Skeletal muscle satellite cell (primary cell): ENCODE data around the gene SREBF2.

Experiments used
- H3K27me3 ChIP-seq: 2 replicates; pipeline ENCODE4 v1.7.0; 2013; ENCODE audit warnings: low read length; ENCODE audit not compliant: control insufficient read depth, insufficient read depth
- H3K36me3 ChIP-seq: 2 replicates; pipeline ENCODE4 v1.7.0; 2013; ENCODE audit warnings: mild to moderate bottlenecking, control low read depth, low read length; ENCODE audit not compliant: insufficient read depth
- H3K4me1 ChIP-seq: 2 replicates; pipeline ENCODE4 v1.7.0; 2013; ENCODE audit warnings: low read length; ENCODE audit not compliant: control insufficient read depth, insufficient read depth
- H3K4me2 ChIP-seq: 2 replicates; pipeline ENCODE4 v1.7.0; 2013; ENCODE audit warnings: mild to moderate bottlenecking, low read length
- H3K4me3 ChIP-seq: 2 replicates; pipeline ENCODE4 v1.7.0; 2013; ENCODE audit warnings: low read length
- H3K9ac ChIP-seq: 2 replicates; pipeline ENCODE4 v1.7.0; 2013; ENCODE audit warnings: mild to moderate bottlenecking, low read depth, low read length, moderate library complexity
- H3K9me3 ChIP-seq: replicated peaks from 2 replicates; pipeline ENCODE4 v1.7.0; 2013; ENCODE audit warnings: mild to moderate bottlenecking, control low read depth, low read length

The SREBF2 gene

GRCh38 chr22:41914611-41915034 is 81.7 kb downstream of the SREBF2 start:
- no peaks in the 10 kb centered on the region for H3K9me3 ChIP-seq
- no peak overlapping the region for H3K9ac ChIP-seq
- peaks cover 69% of the 10 kb centered on the region for H3K27me3 ChIP-seq
- no peak overlapping the region for H3K4me3 ChIP-seq
- no peaks in the 10 kb centered on the region for H3K36me3 ChIP-seq
- peaks cover 25% of the 10 kb centered on the region for H3K4me1 ChIP-seq
- H3K4me2 ChIP-seq, result peak overlapping the region; percentile 58

- Histone ChIP-seq H3K27me3 (peaks cover 69% of the 10 kb centered on the region), H3K4me1 (peaks cover 25% of the 10 kb centered on the region), H3K4me3 (no peak within 1 kb of the TSS), H3K9me3 (no peaks in the 10 kb centered on the region), H3K9ac (no peak within 1 kb of the TSS), H3K4me2 (peak within 1 kb of the TSS; percentile 58), H3K36me3 (no peaks in the 10 kb centered on the region)
Measured at GRCh38 chr22:41915035-41915785, 82.3 kb downstream of the SREBF2 start, which contains the start of gene SHISA8. Gene SHISA8, minus strand, starts transcription at chr22:41915074. Its CDS starts 407 bp downstream, at chr22:41914667.

GRCh38 chr22:41915786-41916493 is 83.0 kb downstream of the SREBF2 start:
- Histone ChIP-seq H3K9me3 (no peaks in the 10 kb centered on the region), H3K27me3 (peaks cover 62% of the 10 kb centered on the region), H3K36me3 (no peaks in the 10 kb centered on the region), H3K9ac (no peak overlapping the region), H3K4me1 (peaks cover 18% of the 10 kb centered on the region), H3K4me3 (no peak overlapping the region), H3K4me2 (no peak overlapping the region)

- Histone ChIP-seq H3K36me3 (no peaks in the 10 kb centered on the region), H3K27me3 (peaks cover 53% of the 10 kb centered on the region), H3K4me3 (no peak overlapping the region), H3K4me1 (peaks cover 14% of the 10 kb centered on the region), H3K9me3 (no peaks in the 10 kb centered on the region), H3K4me2 (no peak overlapping the region), H3K9ac (no peak overlapping the region)
Measured at GRCh38 chr22:41916745-41917358, 83.9 kb downstream of the SREBF2 start.

- peaks cover 14% of the 10 kb centered on the region for H3K4me1 ChIP-seq
- H3K9ac ChIP-seq, result no peak overlapping the region
- no peaks in the 10 kb centered on the region for H3K9me3 ChIP-seq
- H3K27me3 ChIP-seq, result peaks cover 47% of the 10 kb centered on the region
- no peak overlapping the region for H3K4me2 ChIP-seq
- no peak overlapping the region for H3K4me3 ChIP-seq
- H3K36me3 ChIP-seq, result no peaks in the 10 kb centered on the region
Measured at GRCh38 chr22:41917375-41917902, 84.5 kb downstream of the SREBF2 start.

GRCh38 chr22:41917903-41918791 is 85.2 kb downstream of the SREBF2 start:
- no peak overlapping the region for H3K4me2 ChIP-seq
- no peaks in the 10 kb centered on the region for H3K36me3 ChIP-seq
- H3K9ac ChIP-seq, result no peak overlapping the region
- H3K27me3 ChIP-seq, result peaks cover 40% of the 10 kb centered on the region
- no peak overlapping the region for H3K4me3 ChIP-seq
- H3K4me1 ChIP-seq, result peaks cover 14% of the 10 kb centered on the region
- H3K9me3 ChIP-seq, result no peaks in the 10 kb centered on the region

- Histone ChIP-seq H3K4me2 (peak overlapping the region; percentile 97), H3K9me3 (no peaks in the 10 kb centered on the region), H3K9ac (peak overlapping the region; percentile 41), H3K36me3 (no peaks in the 10 kb centered on the region), H3K4me3 (peak overlapping the region; percentile 76), H3K27me3 (peaks cover 27% of the 10 kb centered on the region), H3K4me1 (peaks cover 14% of the 10 kb centered on the region)
Measured at GRCh38 chr22:41919357-41920224, 86.7 kb downstream of the SREBF2 start.

- H3K4me3 ChIP-seq, result no peak overlapping the region
- H3K4me2 ChIP-seq, result peak overlapping the region; percentile 97
- no peaks in the 10 kb centered on the region for H3K9me3 ChIP-seq
- peaks cover 14% of the 10 kb centered on the region for H3K4me1 ChIP-seq
- peaks cover 26% of the 10 kb centered on the region for H3K27me3 ChIP-seq
- no peaks in the 10 kb centered on the region for H3K36me3 ChIP-seq
- H3K9ac ChIP-seq, result no peak overlapping the region
Measured at GRCh38 chr22:41920271-41920976, 87.5 kb downstream of the SREBF2 start.

GRCh38 chr22:41922328-41922727 is 89.4 kb downstream of the SREBF2 start:
- Histone ChIP-seq H3K27me3 (peaks cover 19% of the 10 kb centered on the region), H3K36me3 (no peaks in the 10 kb centered on the region), H3K9ac (no peak overlapping the region), H3K9me3 (no peaks in the 10 kb centered on the region), H3K4me3 (no peak overlapping the region), H3K4me1 (peaks cover 18% of the 10 kb centered on the region), H3K4me2 (no peak overlapping the region)
